GM23338 (cell line): Measurements from ENCODE around the gene GPR82.

Experiments
- CREB1 ChIP-seq: fragments of 250-450 bp; sonication (Bioruptor Pico); IDR thresholded peaks from 2 replicates; pipeline ENCODE4 v1.5.0; 2020; ENCODE audit warnings: low read depth, mild to moderate bottlenecking, moderate library complexity
- EZH2 ChIP-seq: fragments of 200-600 bp; sonication (generic); IDR thresholded peaks from one replicate; pipeline ENCODE4 v1.8.0; 2017; ENCODE audit warnings: antibody characterized with exemption, mild to moderate bottlenecking, low read depth; ENCODE audit not compliant: unreplicated experiment
- POLR2AphosphoS5 ChIP-seq: IDR thresholded peaks from 2 replicates; pipeline ENCODE4 v1.6.1; 2016; ENCODE audit warnings: antibody characterized with exemption, low read depth
- ZNF114 ChIP-seq: fragments of 250-450 bp; sonication (Bioruptor Pico); IDR thresholded peaks from 2 replicates; pipeline ENCODE4 v1.5.0; 2020; ENCODE audit warnings: mild to moderate bottlenecking, moderate library complexity
- TF ChIP-seq, protein P1 (sequence below), 2 experiments: fragments of 200-600 bp in 1 of 2; sonication (generic) in 1 of 2; conservative IDR thresholded peaks; 2 replicates each; pipeline versions ENCODE4 v1.5.1 to v1.6.1; 2016 to 2017; ENCODE audit warnings: antibody characterized with exemption in 2 of 2, low read depth in 2 of 2, mild to moderate bottlenecking in 2 of 2, moderate library complexity in 1 of 2
- TF ChIP-seq, protein P2 (sequence below): IDR thresholded peaks from one replicate; pipeline ENCODE4 v1.6.1; 2018; ENCODE audit warnings: antibody characterized with exemption; ENCODE audit not compliant: unreplicated experiment

DNA sequence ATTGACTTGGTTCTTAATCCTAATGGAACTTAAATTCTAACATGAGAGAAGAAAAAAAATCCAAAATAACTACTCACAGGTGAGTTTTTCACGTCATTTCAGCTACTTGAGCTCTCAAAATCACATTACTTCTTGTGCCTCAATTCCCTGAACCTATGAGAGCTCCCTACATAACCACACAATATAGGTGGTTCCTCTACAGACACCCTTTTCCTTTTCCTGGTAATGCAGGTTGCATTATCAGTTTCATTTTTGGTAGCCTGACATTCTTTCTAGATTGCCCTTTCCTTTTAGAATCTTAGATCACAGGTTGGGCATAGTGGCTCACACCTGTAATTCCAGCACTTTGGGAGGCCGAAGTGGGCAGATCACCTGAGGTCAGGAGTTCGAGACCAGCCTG is 31.0 kb upstream of the GPR82 start:
- TF ChIP-seq, protein P1, sequence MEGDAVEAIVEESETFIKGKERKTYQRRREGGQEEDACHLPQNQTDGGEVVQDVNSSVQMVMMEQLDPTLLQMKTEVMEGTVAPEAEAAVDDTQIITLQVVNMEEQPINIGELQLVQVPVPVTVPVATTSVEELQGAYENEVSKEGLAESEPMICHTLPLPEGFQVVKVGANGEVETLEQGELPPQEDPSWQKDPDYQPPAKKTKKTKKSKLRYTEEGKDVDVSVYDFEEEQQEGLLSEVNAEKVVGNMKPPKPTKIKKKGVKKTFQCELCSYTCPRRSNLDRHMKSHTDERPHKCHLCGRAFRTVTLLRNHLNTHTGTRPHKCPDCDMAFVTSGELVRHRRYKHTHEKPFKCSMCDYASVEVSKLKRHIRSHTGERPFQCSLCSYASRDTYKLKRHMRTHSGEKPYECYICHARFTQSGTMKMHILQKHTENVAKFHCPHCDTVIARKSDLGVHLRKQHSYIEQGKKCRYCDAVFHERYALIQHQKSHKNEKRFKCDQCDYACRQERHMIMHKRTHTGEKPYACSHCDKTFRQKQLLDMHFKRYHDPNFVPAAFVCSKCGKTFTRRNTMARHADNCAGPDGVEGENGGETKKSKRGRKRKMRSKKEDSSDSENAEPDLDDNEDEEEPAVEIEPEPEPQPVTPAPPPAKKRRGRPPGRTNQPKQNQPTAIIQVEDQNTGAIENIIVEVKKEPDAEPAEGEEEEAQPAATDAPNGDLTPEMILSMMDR (conservative IDR thresholded peaks at IDR 0.05; ENCODE audit: low read depth in 2 of 2), result no peak
- TF ChIP-seq, protein P2, sequence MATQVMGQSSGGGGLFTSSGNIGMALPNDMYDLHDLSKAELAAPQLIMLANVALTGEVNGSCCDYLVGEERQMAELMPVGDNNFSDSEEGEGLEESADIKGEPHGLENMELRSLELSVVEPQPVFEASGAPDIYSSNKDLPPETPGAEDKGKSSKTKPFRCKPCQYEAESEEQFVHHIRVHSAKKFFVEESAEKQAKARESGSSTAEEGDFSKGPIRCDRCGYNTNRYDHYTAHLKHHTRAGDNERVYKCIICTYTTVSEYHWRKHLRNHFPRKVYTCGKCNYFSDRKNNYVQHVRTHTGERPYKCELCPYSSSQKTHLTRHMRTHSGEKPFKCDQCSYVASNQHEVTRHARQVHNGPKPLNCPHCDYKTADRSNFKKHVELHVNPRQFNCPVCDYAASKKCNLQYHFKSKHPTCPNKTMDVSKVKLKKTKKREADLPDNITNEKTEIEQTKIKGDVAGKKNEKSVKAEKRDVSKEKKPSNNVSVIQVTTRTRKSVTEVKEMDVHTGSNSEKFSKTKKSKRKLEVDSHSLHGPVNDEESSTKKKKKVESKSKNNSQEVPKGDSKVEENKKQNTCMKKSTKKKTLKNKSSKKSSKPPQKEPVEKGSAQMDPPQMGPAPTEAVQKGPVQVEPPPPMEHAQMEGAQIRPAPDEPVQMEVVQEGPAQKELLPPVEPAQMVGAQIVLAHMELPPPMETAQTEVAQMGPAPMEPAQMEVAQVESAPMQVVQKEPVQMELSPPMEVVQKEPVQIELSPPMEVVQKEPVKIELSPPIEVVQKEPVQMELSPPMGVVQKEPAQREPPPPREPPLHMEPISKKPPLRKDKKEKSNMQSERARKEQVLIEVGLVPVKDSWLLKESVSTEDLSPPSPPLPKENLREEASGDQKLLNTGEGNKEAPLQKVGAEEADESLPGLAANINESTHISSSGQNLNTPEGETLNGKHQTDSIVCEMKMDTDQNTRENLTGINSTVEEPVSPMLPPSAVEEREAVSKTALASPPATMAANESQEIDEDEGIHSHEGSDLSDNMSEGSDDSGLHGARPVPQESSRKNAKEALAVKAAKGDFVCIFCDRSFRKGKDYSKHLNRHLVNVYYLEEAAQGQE, result no peak
- TF ChIP-seq EZH2 (no peak), POLR2AphosphoS5 (no peak), CREB1 (CRISPR knock-in tag) (no peak), ZNF114 (CRISPR knock-in tag) (no peak)
